Skeletal muscle satellite cell (primary cell): ENCODE results near the gene SCN8A.

Source experiments
- H3K27me3 ChIP-seq: 2 replicates; pipeline ENCODE4 v1.7.0; 2013; ENCODE audit warnings: low read length; ENCODE audit not compliant: control insufficient read depth, insufficient read depth
- H3K36me3 ChIP-seq: 2 replicates; pipeline ENCODE4 v1.7.0; 2013; ENCODE audit warnings: mild to moderate bottlenecking, control low read depth, low read length; ENCODE audit not compliant: insufficient read depth
- H3K4me1 ChIP-seq: 2 replicates; pipeline ENCODE4 v1.7.0; 2013; ENCODE audit warnings: low read length; ENCODE audit not compliant: control insufficient read depth, insufficient read depth
- H3K4me2 ChIP-seq: 2 replicates; pipeline ENCODE4 v1.7.0; 2013; ENCODE audit warnings: mild to moderate bottlenecking, low read length
- H3K4me3 ChIP-seq: 2 replicates; pipeline ENCODE4 v1.7.0; 2013; ENCODE audit warnings: low read length
- H3K9ac ChIP-seq: 2 replicates; pipeline ENCODE4 v1.7.0; 2013; ENCODE audit warnings: mild to moderate bottlenecking, low read depth, low read length, moderate library complexity
- H3K9me3 ChIP-seq: replicated peaks from 2 replicates; pipeline ENCODE4 v1.7.0; 2013; ENCODE audit warnings: mild to moderate bottlenecking, control low read depth, low read length

Gene SCN8A

GRCh38 chr12:51818566-51819300 lies 227.7 kb downstream of the SCN8A start:
- H3K4me3 ChIP-seq = peak overlapping the region; percentile 19
- H3K4me1 ChIP-seq = peaks cover 47% of the 10 kb centered on the region
- no peaks in the 10 kb centered on the region for H3K27me3 ChIP-seq
- no peak overlapping the region for H3K9ac ChIP-seq
- H3K4me2 ChIP-seq = peak overlapping the region; percentile 86
- H3K36me3 ChIP-seq = no peaks in the 10 kb centered on the region
- no peaks in the 10 kb centered on the region for H3K9me3 ChIP-seq

- no peaks in the 10 kb centered on the region for H3K27me3 ChIP-seq
- no peaks in the 10 kb centered on the region for H3K9me3 ChIP-seq
- peak overlapping the region; percentile 86 for H3K4me2 ChIP-seq
- peak overlapping the region; percentile 77 for H3K4me3 ChIP-seq
- H3K4me1 ChIP-seq = peaks cover 40% of the 10 kb centered on the region
- H3K36me3 ChIP-seq = no peaks in the 10 kb centered on the region
- H3K9ac ChIP-seq = peak overlapping the region; percentile 87
These were observed 228.9 kb downstream of the SCN8A start for GRCh38 chr12:51819736-51820525.

- Histone ChIP-seq H3K27me3 (no peaks in the 10 kb centered on the region), H3K36me3 (no peaks in the 10 kb centered on the region), H3K9ac (peak overlapping the region; percentile 87), H3K9me3 (no peaks in the 10 kb centered on the region), H3K4me3 (peak overlapping the region; percentile 77), H3K4me1 (peaks cover 39% of the 10 kb centered on the region), H3K4me2 (peak overlapping the region; percentile 86)
These were observed 229.8 kb downstream of the SCN8A start for GRCh38 chr12:51820526-51821439.

GRCh38 chr12:51821440-51822260 lies 230.6 kb downstream of the SCN8A start:
- Histone ChIP-seq H3K4me3 (peak overlapping the region; percentile 77), H3K9ac (peak overlapping the region; percentile 87), H3K4me2 (peak overlapping the region; percentile 86), H3K9me3 (no peaks in the 10 kb centered on the region), H3K36me3 (no peaks in the 10 kb centered on the region), H3K4me1 (peaks cover 39% of the 10 kb centered on the region), H3K27me3 (no peaks in the 10 kb centered on the region)

GRCh38 chr12:51822261-51822616 lies 231.2 kb downstream of the SCN8A start:
- H3K4me1 ChIP-seq = peaks cover 39% of the 10 kb centered on the region
- peak overlapping the region; percentile 77 for H3K4me3 ChIP-seq
- peak overlapping the region; percentile 86 for H3K4me2 ChIP-seq
- H3K36me3 ChIP-seq = no peaks in the 10 kb centered on the region
- H3K9me3 ChIP-seq = no peaks in the 10 kb centered on the region
- peak overlapping the region; percentile 55 for H3K9ac ChIP-seq
- H3K27me3 ChIP-seq = no peaks in the 10 kb centered on the region

- Histone ChIP-seq H3K36me3 (no peaks in the 10 kb centered on the region), H3K27me3 (no peaks in the 10 kb centered on the region), H3K4me3 (no peak overlapping the region), H3K9me3 (no peaks in the 10 kb centered on the region), H3K4me2 (no peak overlapping the region), H3K9ac (no peak overlapping the region), H3K4me1 (peaks cover 39% of the 10 kb centered on the region)
These were observed 231.9 kb downstream of the SCN8A start for GRCh38 chr12:51822956-51823355.

- Histone ChIP-seq H3K27me3 (peaks cover 1% of the 10 kb centered on the region), H3K4me3 (no peak overlapping the region), H3K9ac (no peak overlapping the region), H3K4me1 (peaks cover 33% of the 10 kb centered on the region), H3K9me3 (no peaks in the 10 kb centered on the region), H3K36me3 (no peaks in the 10 kb centered on the region), H3K4me2 (no peak overlapping the region)
These were observed 233.0 kb downstream of the SCN8A start for GRCh38 chr12:51823875-51824565.

- Histone ChIP-seq H3K9ac (no peak overlapping the region), H3K4me3 (no peak overlapping the region), H3K36me3 (no peaks in the 10 kb centered on the region), H3K9me3 (no peaks in the 10 kb centered on the region), H3K4me1 (peaks cover 21% of the 10 kb centered on the region), H3K4me2 (no peak overlapping the region), H3K27me3 (peaks cover 9% of the 10 kb centered on the region)
These were observed 234.2 kb downstream of the SCN8A start for GRCh38 chr12:51825216-51825615.

- Histone ChIP-seq H3K4me1 (peaks cover 17% of the 10 kb centered on the region), H3K4me3 (no peak overlapping the region), H3K4me2 (no peak overlapping the region), H3K9me3 (no peaks in the 10 kb centered on the region), H3K36me3 (no peaks in the 10 kb centered on the region), H3K27me3 (peaks cover 19% of the 10 kb centered on the region), H3K9ac (no peak overlapping the region)
These were observed 235.8 kb downstream of the SCN8A start for GRCh38 chr12:51826881-51827280.
